Activated T-helper 9 cell treated with anti-CD3 and anti-CD28 coated beads, Interleukin-2, amount 50 U/mL, for 16 hours (primary cell): ENCODE results near the gene ST6GALNAC5.
"Not testable (repeated sequence)": the region's sequence is repeated elsewhere in the genome, so short reads cannot be mapped to it uniquely, and the experiment has no call there.

Experiments
- DNase-seq: peaks from one replicate; pipeline ENCODE4 v3.0.0-alpha.2; 2020; ENCODE audit warnings: low read depth

The ST6GALNAC5 gene

GRCh38 chr1:76867342-76868130, at the start of gene ST6GALNAC5:
Gene ST6GALNAC5, plus strand, starts transcription at chr1:76867480.
- DNase-seq, result no peak

- DNase-seq, result no peak
Measured at GRCh38 chr1:76820028-76820427, 47.3 kb upstream of the ST6GALNAC5 start.

- DNase-seq, result not testable (repeated sequence)
Measured at GRCh38 chr1:76822961-76823360, 44.3 kb upstream of the ST6GALNAC5 start.

GRCh38 chr1:76824106-76824505, 43.2 kb upstream of the ST6GALNAC5 start:
- DNase-seq, result no peak

GRCh38 chr1:76826072-76826845, 41.0 kb upstream of the ST6GALNAC5 start:
- DNase-seq, result no peak

GRCh38 chr1:76827066-76827465, 40.2 kb upstream of the ST6GALNAC5 start:
- no peak for DNase-seq

- DNase-seq, result no peak
Measured at GRCh38 chr1:76830373-76830772, 36.9 kb upstream of the ST6GALNAC5 start.

- no peak for DNase-seq
Measured at GRCh38 chr1:76832521-76832920, 34.8 kb upstream of the ST6GALNAC5 start.

- DNase-seq, result no peak
Measured at GRCh38 chr1:76833151-76833550, 34.1 kb upstream of the ST6GALNAC5 start.

GRCh38 chr1:76833856-76834255, 33.4 kb upstream of the ST6GALNAC5 start:
- DNase-seq, result no peak

GRCh38 chr1:76835203-76835602, 32.1 kb upstream of the ST6GALNAC5 start:
- no peak for DNase-seq

GRCh38 chr1:76840278-76840677, 27.0 kb upstream of the ST6GALNAC5 start:
- DNase-seq, result no peak

- no peak for DNase-seq
Measured at GRCh38 chr1:76841460-76841859, 25.8 kb upstream of the ST6GALNAC5 start.

GRCh38 chr1:76843821-76844464, 23.3 kb upstream of the ST6GALNAC5 start:
- DNase-seq, result no peak

GRCh38 chr1:76854255-76854654, 13.0 kb upstream of the ST6GALNAC5 start:
- no peak for DNase-seq

- DNase-seq, result no peak
Measured at GRCh38 chr1:76856104-76856503, 11.2 kb upstream of the ST6GALNAC5 start.

GRCh38 chr1:76857138-76857537, 10.1 kb upstream of the ST6GALNAC5 start:
- no peak for DNase-seq

GRCh38 chr1:76857973-76858372, 9.3 kb upstream of the ST6GALNAC5 start:
- DNase-seq, result no peak

GRCh38 chr1:76861149-76861548, 6.1 kb upstream of the ST6GALNAC5 start:
- DNase-seq, result no peak

- no peak for DNase-seq
Measured at GRCh38 chr1:76862447-76862846, 4.8 kb upstream of the ST6GALNAC5 start.

- DNase-seq, result no peak
Measured at GRCh38 chr1:76864383-76864782, 2.9 kb upstream of the ST6GALNAC5 start.

- no peak for DNase-seq
Measured at GRCh38 chr1:76865696-76866286, 1.5 kb upstream of the ST6GALNAC5 start.
